H1 (cell line): ENCODE measurements around the gene PCYT1A. TPM values are rescaled to one million over a fixed set of nuclear protein-coding genes. Genes with fewer than 3 reads are reported as not detected.

Source experiments
- HDAC2 ChIP-seq, 2 experiments: fragments of 300-600 bp in 1 of 2; sonication (generic) in 1 of 2; IDR thresholded peaks; 2 replicates each; pipeline ENCODE4 v1.6.1; 2011 to 2012; ENCODE audit warnings: low read depth in 2 of 2, low read length in 2 of 2, mild to moderate bottlenecking in 2 of 2, moderate library complexity in 2 of 2, borderline replicate concordance in 1 of 2, inconsistent platforms in 1 of 2
- PHF8 ChIP-seq: fragments of 200-600 bp; sonication (generic); conservative IDR thresholded peaks from 2 replicates; pipeline ENCODE4 v1.7.1; 2012; ENCODE audit warnings: low read depth, mild to moderate bottlenecking, inconsistent platforms, low read length, moderate library complexity
- SIN3A ChIP-seq, 2 experiments: IDR thresholded peaks in 1 of 2; conservative IDR thresholded peaks in 1 of 2; 2 replicates each; pipeline ENCODE4 v1.6.1; 2011 to 2012; ENCODE audit warnings: low read length in 2 of 2, improper control_type of control experiment in 1 of 2, low read depth in 1 of 2, mild to moderate bottlenecking in 1 of 2
- polyA plus RNA-seq, 7 experiments: library from polyadenylated mRNA; depleted of rRNA in 3 of 7; stranded (reverse) in 5 of 7; unstranded in 2 of 7; fragments of >200 nt in 5 of 7; fragments of 200-250 nt in 2 of 7; gene quantifications; 1 replicate in 5 of 7; 2 replicates in 1 of 7; 4 replicates in 1 of 7; pipeline versions ENCODE4 v1.2.1 to v1.2.3, GENCODE V29; 2011 to 2013; ENCODE audit warnings: missing spikeins in 2 of 7, mixed read lengths in 2 of 7
- total RNA-seq: library from RNA; stranded (reverse); fragmentation: NEBNext Ultra II Directional; extraction: Animal tissue kit (Norgen Biotek cat#: 25700); gene quantifications from 2 replicates; pipeline ENCODE4 v1.2.1, GENCODE V29; 2021

Gene PCYT1A
- total and polyA plus RNA-seq, 2 of the 8 experiments (the other 6 are each of a cell fraction or from before 2014, with no cell fraction given): 19.9 to 31.8 TPM

DNA sequence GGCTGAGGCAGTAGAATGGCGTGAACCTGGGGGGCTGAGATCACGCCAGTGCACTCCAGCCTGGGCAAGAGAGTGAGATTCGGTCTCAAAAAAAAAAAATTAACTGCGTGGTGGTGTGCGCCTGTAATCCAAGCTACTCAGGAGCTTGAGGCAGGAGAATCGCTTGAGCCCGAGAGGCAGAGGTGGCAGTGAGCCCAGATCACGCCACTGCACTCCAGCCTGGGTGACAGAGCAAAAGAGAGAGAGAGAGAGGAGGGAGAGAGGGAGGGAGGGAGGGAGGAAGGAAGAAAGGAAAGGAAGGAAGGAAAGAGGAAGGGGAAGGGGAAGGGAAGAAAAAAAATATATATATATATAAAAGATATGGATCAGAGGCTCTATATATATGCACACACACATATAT, 44.6 kb upstream of the PCYT1A start (continued):
- no peak for TF ChIP-seq SIN3A (conservative IDR thresholded peaks at IDR 0.05 in 1 of 2, IDR thresholded peaks at IDR 0.05 in 1 of 2; ENCODE audit: low read depth in 1 of 2, low read length in 2 of 2)
- TF ChIP-seq PHF8: no peak
- TF ChIP-seq HDAC2 (IDR thresholded peaks at IDR 0.05; ENCODE audit: borderline replicate concordance in 1 of 2, low read depth in 2 of 2, low read length in 2 of 2): no peak
